ENCODE measurements around the gene HEATR5A. TPM values are rescaled to one million over a fixed set of nuclear protein-coding genes. Genes with fewer than 3 reads are reported as not detected.

The HEATR5A gene
- total and polyA plus RNA-seq, 2 donors (not counting 1 experiment from before 2014, with no cell fraction given) = 4.8 to 22.1 TPM

- Mint-ChIP-seq H3K4me1 (peaks cover 33% of the 10 kb centered on the region), H3K4me3 (no peak overlapping the region), H3K27me3 (no peaks in the 10 kb centered on the region), H3K27ac (no peak overlapping the region), H3K9me3 (ENCODE audit: insufficient read depth) (no peaks in the 10 kb centered on the region)
- ATAC-seq (ENCODE audit: low read depth) (no peak), DNase-seq (no peak)
- H3K4me1 ChIP-seq (ENCODE audit: control insufficient read depth in 2 of 2, insufficient read depth in 2 of 2, low read length in 2 of 2) = peaks cover 10 to 12% of the 10 kb centered on the region in 2 donors
- no peaks in the 10 kb centered on the region for H3K9me3 ChIP-seq (ENCODE audit: control extremely low read depth in 1 of 3, control insufficient read depth in 2 of 3, insufficient read depth in 1 of 3, low read length in 2 of 3)
- WGBS (ENCODE audit: insufficient coverage) = no CpG with 5 or more reads among the region's 1 CpG
- no peak overlapping the region for H3K4me3 ChIP-seq (ENCODE audit: control extremely low read depth in 1 of 5, extremely low read depth in 1 of 5, insufficient read depth in 1 of 5, low read depth in 2 of 5, low read length in 4 of 5)
- TF ChIP-seq EZH2 (IDR thresholded peaks at IDR 0.05; ENCODE audit: borderline replicate concordance, insufficient read depth, low read depth, low read length, poor library complexity, severe bottlenecking) (no peak), CTCF (IDR thresholded peaks at IDR 0.05) (no peak)
- H3K4me2 ChIP-seq (replicated peaks; ENCODE audit: low read depth, low read length, poor library complexity, severe bottlenecking) = no peak overlapping the region
- CTCF ChIA-PET = interaction anchor here (0.6 to 3.7 kb wide), 2 partner anchors 31 to 69 kb away, joined by 3 to 17 read pairs; no protein-coding TSS in a partner anchor
- no peak overlapping the region for H3K27ac ChIP-seq (ENCODE audit: low read length in 2 of 2)
- no peaks in the 10 kb centered on the region for H4K20me1 ChIP-seq (ENCODE audit: control insufficient read depth, insufficient read depth, low read length, poor library complexity, severe bottlenecking)
- no peak overlapping the region for H3K9ac ChIP-seq (ENCODE audit: low read length)
- H2AFZ ChIP-seq (ENCODE audit: insufficient read depth, low read depth, low read length, poor library complexity, severe bottlenecking) = no peak overlapping the region
- H3K79me2 ChIP-seq (ENCODE audit: control insufficient read depth, insufficient read depth, low read length) = peaks cover 44% of the 10 kb centered on the region
- POLR2A ChIA-PET = no interaction called here
- H3K27me3 ChIP-seq (replicated peaks in 1 of 4; ENCODE audit: control extremely low read depth in 1 of 4, control insufficient read depth in 3 of 4, insufficient read depth in 4 of 4, low read length in 3 of 4) = no peaks in the 10 kb centered on the region
- no peaks in the 10 kb centered on the region for H3K36me3 ChIP-seq (replicated peaks in 1 of 2; ENCODE audit: control extremely low read depth in 1 of 2, control insufficient read depth in 1 of 2, extremely low read depth in 1 of 2, insufficient read depth in 2 of 2, low read length in 1 of 2)
- intact Hi-C loops (cut with micrococcal nuclease) = loop anchor here (10.0 kb wide), 1 partner anchor 394 kb away; the partner anchor contains the start of genes AP4S1 and STRN3
These were observed 1.9 kb downstream of the HEATR5A start for GRCh38 chr14:31418440-31418839.

GRCh38 chr14:31414190-31414833 is 6.0 kb downstream of the HEATR5A start:
- Histone ChIP-seq H3K4me2 (replicated peaks; ENCODE audit: low read depth, low read length, poor library complexity, severe bottlenecking) (no peak overlapping the region), H3K79me2 (ENCODE audit: control insufficient read depth, insufficient read depth, low read length) (peaks cover 50% of the 10 kb centered on the region), H2AFZ (ENCODE audit: insufficient read depth, low read depth, low read length, poor library complexity, severe bottlenecking) (no peak overlapping the region), H4K20me1 (ENCODE audit: control insufficient read depth, insufficient read depth, low read length, poor library complexity, severe bottlenecking) (no peaks in the 10 kb centered on the region), H3K27ac (ENCODE audit: low read length in 2 of 2) (no peak overlapping the region), H3K4me3 (ENCODE audit: control extremely low read depth in 1 of 5, extremely low read depth in 1 of 5, insufficient read depth in 1 of 5, low read depth in 2 of 5, low read length in 4 of 5) (no peak overlapping the region), H3K27me3 (replicated peaks in 1 of 4; ENCODE audit: control extremely low read depth in 1 of 4, control insufficient read depth in 3 of 4, insufficient read depth in 4 of 4, low read length in 3 of 4) (no peaks in the 10 kb centered on the region), H3K4me1 (ENCODE audit: control insufficient read depth in 2 of 2, insufficient read depth in 2 of 2, low read length in 2 of 2) (peaks cover 4 to 14% of the 10 kb centered on the region in 2 donors), H3K36me3 (replicated peaks in 1 of 2; ENCODE audit: control extremely low read depth in 1 of 2, control insufficient read depth in 1 of 2, extremely low read depth in 1 of 2, insufficient read depth in 2 of 2, low read length in 1 of 2) (no peaks in the 10 kb centered on the region), H3K9ac (ENCODE audit: low read length) (no peak overlapping the region), H3K9me3 (ENCODE audit: control extremely low read depth in 1 of 3, control insufficient read depth in 2 of 3, insufficient read depth in 1 of 3, low read length in 2 of 3) (no peaks in the 10 kb centered on the region)
- Mint-ChIP-seq H3K9me3 (ENCODE audit: insufficient read depth) (no peaks in the 10 kb centered on the region), H3K4me3 (no peak overlapping the region), H3K27me3 (no peaks in the 10 kb centered on the region), H3K27ac (no peak overlapping the region), H3K4me1 (peaks cover 37% of the 10 kb centered on the region)
- no peak for DNase-seq
- intact Hi-C loops (cut with micrococcal nuclease) = loop anchor here (10.0 kb wide), 1 partner anchor 390 kb away; the partner anchor contains the start of genes AP4S1 and STRN3
- ChIA-PET CTCF (no interaction called here), POLR2A (no interaction called here)
- WGBS (ENCODE audit: insufficient coverage) = no CpG with 5 or more reads among the region's 1 CpG
- TF ChIP-seq CTCF (IDR thresholded peaks at IDR 0.05) (no peak), EZH2 (IDR thresholded peaks at IDR 0.05; ENCODE audit: borderline replicate concordance, insufficient read depth, low read depth, low read length, poor library complexity, severe bottlenecking) (no peak)
- no peak for ATAC-seq (ENCODE audit: low read depth)
